ENCODE measurements around the gene TRIM40.

TRIM40 gene

GRCh38 chr6:30196376-30196775 lies 60.4 kb downstream of the TRIM40 start:
- Histone ChIP-seq H3K9me2 (replicated peaks; ENCODE audit: insufficient read depth, low read length) (no peaks in the 10 kb centered on the region), H3K4me2 (ENCODE audit: low read depth, low read length) (no peak overlapping the region), H3K9me3 (replicated peaks; ENCODE audit: insufficient read depth, low read length) (no peaks in the 10 kb centered on the region), H3F3A (ENCODE audit: insufficient read depth, low read length) (no peaks in the 10 kb centered on the region), H2AFZ (ENCODE audit: low read length) (no peak overlapping the region), H3K36me3 (replicated peaks; ENCODE audit: insufficient read depth, low read length) (no peaks in the 10 kb centered on the region; the same call in none of the 2 replicates), H3K27ac (ENCODE audit: low read length) (no peak overlapping the region), H3K79me2 (ENCODE audit: low read length) (peaks cover 22% of the 10 kb centered on the region), H3K4me1 (ENCODE audit: low read length) (peaks cover 10% of the 10 kb centered on the region), H3K9ac (ENCODE audit: low read length) (no peak overlapping the region), H3K27me3 (replicated peaks; ENCODE audit: insufficient read depth, low read length) (no peaks in the 10 kb centered on the region), H4K20me1 (ENCODE audit: insufficient read depth, low read length) (no peaks in the 10 kb centered on the region), H3K4me3 (ENCODE audit: low read length) (no peak overlapping the region)
- TF ChIP-seq EZH2 (optimal IDR thresholded peaks at IDR 0.05; ENCODE audit: low read depth, low read length) (no peak), CTCF (IDR thresholded peaks at IDR 0.05; ENCODE audit: low read length) (no peak), EZH2phosphoT487 (IDR thresholded peaks at IDR 0.05; ENCODE audit: low read length) (no peak)
- no peak for DNase-seq

Data from MM.1S (cell line).